GM18526 (cell line): ENCODE data around the gene CAMSAP3.

Experiments
- POLR2A ChIP-seq: IDR thresholded peaks from 3 replicates; pipeline ENCODE4 v1.6.1; 2011; ENCODE audit not compliant: insufficient read length; ENCODE audit errors: extremely low read depth

CAMSAP3 gene

GRCh38 chr19:7560255-7560654, 35.4 kb upstream of the CAMSAP3 start:
- no peak for TF ChIP-seq POLR2A

- TF ChIP-seq POLR2A: no peak
Observed at GRCh38 chr19:7561325-7561724, 34.3 kb upstream of the CAMSAP3 start.

GRCh38 chr19:7562646-7563393, 32.8 kb upstream of the CAMSAP3 start:
- no peak for TF ChIP-seq POLR2A

GRCh38 chr19:7564866-7565265, 30.8 kb upstream of the CAMSAP3 start:
- no peak for TF ChIP-seq POLR2A

GRCh38 chr19:7565332-7565731, 30.3 kb upstream of the CAMSAP3 start:
- TF ChIP-seq POLR2A: no peak

- TF ChIP-seq POLR2A: no peak
Observed at GRCh38 chr19:7570761-7571160, 24.9 kb upstream of the CAMSAP3 start.

- no peak for TF ChIP-seq POLR2A
Observed at GRCh38 chr19:7575434-7576040, 20.1 kb upstream of the CAMSAP3 start.

- no peak for TF ChIP-seq POLR2A
Observed at GRCh38 chr19:7578127-7578526, 17.5 kb upstream of the CAMSAP3 start.

- TF ChIP-seq POLR2A: no peak
Observed at GRCh38 chr19:7579182-7579581, 16.5 kb upstream of the CAMSAP3 start.

GRCh38 chr19:7582446-7582845, 13.2 kb upstream of the CAMSAP3 start:
- no peak for TF ChIP-seq POLR2A

- no peak for TF ChIP-seq POLR2A
Observed at GRCh38 chr19:7589822-7590221, 5.8 kb upstream of the CAMSAP3 start.

GRCh38 chr19:7590256-7590655, 5.4 kb upstream of the CAMSAP3 start:
- no peak for TF ChIP-seq POLR2A

- TF ChIP-seq POLR2A: no peak
Observed at GRCh38 chr19:7596211-7596937, 711 bp downstream of the CAMSAP3 start.

- no peak for TF ChIP-seq POLR2A
Observed at GRCh38 chr19:7597689-7598088, 2.0 kb downstream of the CAMSAP3 start.

- TF ChIP-seq POLR2A: no peak
Observed at GRCh38 chr19:7598180-7598579, 2.5 kb downstream of the CAMSAP3 start.

- no peak for TF ChIP-seq POLR2A
Observed at GRCh38 chr19:7600721-7601120, 5.1 kb downstream of the CAMSAP3 start.
